MCF 10A (cell line): ENCODE measurements around the gene SURF1. TPM values are rescaled to one million over a fixed set of nuclear protein-coding genes. Genes with fewer than 3 reads are reported as not detected.

Experiments used
- Bru-seq: library from RNA; stranded (reverse); fragments of 400-500 nt; gene quantifications from one replicate; lab custom pipeline; 2021; lab: Mats Ljungman, UMichigan
- BruChase-seq, 2 experiments: library from RNA; stranded (reverse); fragments of 400-500 nt; gene quantifications; one replicate each; lab custom pipeline; 2021; lab: Mats Ljungman, UMichigan
- BruUV-seq: library from RNA; stranded (reverse); fragments of 400-500 nt; replicated peaks from 2 replicates; lab custom pipeline; 2021; lab: Mats Ljungman, UMichigan
- CTCF ChIA-PET: fragments of 300-600 bp; sonication (Branson Sonifier 250); formaldehyde crosslinking; extraction: SDS; loops from one replicate; lab custom pipeline; 2021; ENCODE audit warnings: antibody characterized with exemption, inconsistent platforms; lab: Yijun Ruan, JAX
- POLR2A ChIA-PET: fragments of 300-600, 350-650 bp; sonication (Branson Sonifier 250); formaldehyde crosslinking; extraction: SDS; loops from one replicate; lab custom pipeline; 2020; ENCODE audit warnings: antibody characterized with exemption, inconsistent platforms; lab: Yijun Ruan, JAX
- DNase-seq: peaks from one replicate; pipeline ENCODE4 v3.0.0-alpha.2; 2018; ENCODE audit not compliant: unreplicated experiment
- H3K27ac Mint-ChIP-seq: one replicate; pipeline ENCODE4 v1.8.0; 2022; ENCODE audit warnings: mild to moderate bottlenecking, low read depth, mixed read lengths; ENCODE audit not compliant: unreplicated experiment
- H3K27me3 Mint-ChIP-seq: one replicate; pipeline ENCODE4 v1.8.0; 2022; ENCODE audit warnings: mixed read lengths; ENCODE audit not compliant: insufficient read depth, unreplicated experiment
- H3K36me3 Mint-ChIP-seq: one replicate; pipeline ENCODE4 v1.8.0; 2022; ENCODE audit warnings: mild to moderate bottlenecking, moderate library complexity, mixed read lengths; ENCODE audit not compliant: insufficient read depth, unreplicated experiment
- H3K4me1 Mint-ChIP-seq: one replicate; pipeline ENCODE4 v1.8.0; 2022; ENCODE audit warnings: mixed read lengths; ENCODE audit not compliant: insufficient read depth, unreplicated experiment
- H3K4me3 Mint-ChIP-seq: one replicate; pipeline ENCODE4 v1.8.0; 2022; ENCODE audit warnings: mild to moderate bottlenecking, moderate library complexity, mixed read lengths; ENCODE audit not compliant: unreplicated experiment
- H3K9me3 Mint-ChIP-seq: one replicate; pipeline ENCODE4 v1.8.0; 2022; ENCODE audit warnings: mixed read lengths; ENCODE audit not compliant: unreplicated experiment
- CTCF ChIP-seq: fragments of 200-600 bp; IDR thresholded peaks from one replicate; pipeline ENCODE4 v1.8.0; 2022; ENCODE audit warnings: antibody characterized with exemption, mild to moderate bottlenecking; ENCODE audit not compliant: unreplicated experiment
- intact Hi-C: fragments of 100-400 bp; cut with micrococcal nuclease; formaldehyde crosslinking; loops from 2 replicates; pipeline ENCODE4 v1.14.1; 2022
- long read RNA-seq: library from polyadenylated mRNA; stranded (forward); transcript quantifications from one replicate; pipeline ENCODE4 v2.0.0, GENCODE V29; 2022
- total RNA-seq: library from RNA; stranded (reverse); gene quantifications from 2 replicates; pipeline ENCODE4 v1.2.3, GENCODE V29; 2022

SURF1 gene, protein sequence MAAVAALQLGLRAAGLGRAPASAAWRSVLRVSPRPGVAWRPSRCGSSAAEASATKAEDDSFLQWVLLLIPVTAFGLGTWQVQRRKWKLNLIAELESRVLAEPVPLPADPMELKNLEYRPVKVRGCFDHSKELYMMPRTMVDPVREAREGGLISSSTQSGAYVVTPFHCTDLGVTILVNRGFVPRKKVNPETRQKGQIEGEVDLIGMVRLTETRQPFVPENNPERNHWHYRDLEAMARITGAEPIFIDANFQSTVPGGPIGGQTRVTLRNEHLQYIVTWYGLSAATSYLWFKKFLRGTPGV
- total RNA-seq, result 30.8 and 31.2 TPM in 2 replicates
- Bru-seq, nascent RNA, result percentile 64 among the genes with signal in this experiment
- percentile 59 among the genes with signal in this experiment for BruChase-seq, experiment 1, labeled RNA remaining after a 6-hour chase
- percentile 51 among the genes with signal in this experiment for BruChase-seq, experiment 2, labeled RNA remaining after a 2-hour chase
- long read RNA-seq, transcript SURF1-201 (9 exons, 1,093 nt), result major isoform, 57 of 62 reads
- long read RNA-seq, partial matches to known transcripts, result 2 of 62 reads
- long read RNA-seq, other reads (novel, unspliced or antisense), result 3 of 62 reads

DNA sequence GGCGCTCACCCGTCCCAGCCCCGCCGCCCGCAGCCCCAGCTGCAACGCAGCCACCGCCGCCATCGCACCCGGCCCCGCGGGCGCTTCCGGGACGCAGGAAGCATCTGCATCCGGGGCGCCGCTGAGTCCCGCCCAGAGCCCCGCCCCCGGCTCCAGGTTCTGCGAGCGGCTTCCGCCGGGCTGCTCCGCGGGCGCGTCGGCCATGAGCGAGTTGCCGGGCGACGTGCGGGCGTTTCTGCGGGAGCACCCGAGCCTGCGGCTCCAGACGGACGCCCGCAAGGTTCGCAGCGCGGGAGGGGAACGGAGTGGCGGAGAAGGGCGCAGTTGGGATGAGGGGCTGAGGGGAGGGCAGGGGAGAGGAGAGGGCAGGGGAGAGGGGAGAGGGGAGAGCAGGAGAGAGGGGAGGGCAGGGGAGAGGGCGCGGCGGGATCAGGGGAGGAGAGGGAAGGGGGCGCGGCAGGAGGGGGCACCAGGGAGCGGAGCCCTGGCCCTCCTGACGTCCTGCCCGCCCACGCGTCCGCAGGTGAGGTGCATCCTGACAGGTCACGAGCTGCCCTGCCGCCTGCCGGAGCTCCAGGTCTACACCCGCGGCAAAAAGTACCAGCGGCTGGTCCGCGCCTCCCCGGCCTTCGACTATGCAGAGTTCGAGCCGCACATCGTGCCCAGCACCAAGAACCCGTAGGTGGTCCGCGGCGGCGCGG is at the start of gene SURF1, which contains the start of gene SURF2:
TSS of gene SURF1 (minus strand) at position 97 of the 701 bp plus-strand sequence. CDS start at position 63, 34 bp downstream.
TSS of gene SURF2 (plus strand) at position 160 of the 701 bp plus-strand sequence. CDS start at position 203, 43 bp downstream.
- peak; percentile 81 for DNase-seq
- H3K36me3 Mint-ChIP-seq, result peaks cover 54% of the 10 kb centered on the region
- BruUV-seq, result no TSS peak
- intact Hi-C loops, result no loop called here
- H3K4me3 Mint-ChIP-seq, result peak within 1 kb of the TSS; percentile 78
- no peaks in the 10 kb centered on the region for H3K27me3 Mint-ChIP-seq
- ChIA-PET POLR2A (interaction anchor here (0.6 to 4.2 kb wide), 14 partner anchors 9 to 704 kb away, joined by 3 to 65 read pairs (median 8); partner anchors contain the start of genes CACFD1, GTF3C5, MED22 and RPL7A), CTCF (interaction anchor here (0.6 to 1.7 kb wide), 7 partner anchors 10 to 527 kb away, joined by 3 to 4 read pairs (median 3); no protein-coding TSS in a partner anchor)
- TF ChIP-seq CTCF, result no peak
- no peaks in the 10 kb centered on the region for H3K9me3 Mint-ChIP-seq
- H3K27ac Mint-ChIP-seq, result peak within 1 kb of the TSS; percentile 74
- H3K4me1 Mint-ChIP-seq, result peaks cover 14% of the 10 kb centered on the region

DNA sequence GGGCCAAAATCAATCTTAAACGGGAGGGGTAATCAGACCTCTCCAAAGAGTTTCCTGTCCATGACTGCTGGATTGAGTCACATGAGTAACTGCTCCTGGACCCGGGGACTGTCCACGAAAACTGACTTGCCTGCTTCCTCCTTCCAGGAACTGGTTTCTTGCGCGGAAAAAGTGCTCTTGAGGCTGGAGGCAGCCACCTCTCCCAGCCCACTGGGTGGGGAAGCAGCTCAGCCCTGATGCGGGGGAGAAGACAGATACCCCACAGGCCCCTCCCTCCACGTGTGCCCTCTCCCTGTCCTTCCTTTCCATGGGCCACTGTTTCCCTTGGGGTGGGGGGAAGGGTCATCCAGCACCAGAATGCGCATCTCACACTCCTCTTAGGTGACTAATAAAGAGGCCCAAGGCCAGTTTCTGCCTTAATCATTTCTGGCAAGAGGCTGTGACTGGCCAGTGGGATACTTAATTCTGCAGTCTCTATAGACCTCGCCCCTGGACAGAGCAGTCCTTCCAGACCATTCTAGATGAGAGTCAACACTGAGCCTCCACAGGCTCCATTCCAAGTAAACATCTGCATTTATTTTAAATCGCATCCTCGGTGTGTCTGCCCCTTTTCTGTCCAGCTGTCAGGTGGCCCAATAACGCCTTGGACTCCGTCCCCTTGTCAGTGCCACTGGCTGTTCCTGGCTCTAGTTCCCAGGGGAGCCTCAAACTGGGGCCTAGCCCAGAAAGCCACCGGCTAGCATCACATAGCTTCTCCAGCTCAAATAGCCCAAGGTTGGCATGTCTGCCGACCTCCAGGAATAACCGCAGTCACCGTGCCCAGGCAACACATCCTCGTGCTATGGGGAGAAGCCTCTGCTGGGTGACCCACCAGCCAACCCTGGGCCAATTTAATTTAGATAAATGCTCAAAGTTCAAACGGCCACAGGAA is 49.5 kb upstream of the SURF1 start:
- no peak for DNase-seq
- Mint-ChIP-seq H3K4me3 (no peak overlapping the region), H3K27ac (no peak overlapping the region), H3K4me1 (no peaks in the 10 kb centered on the region), H3K27me3 (no peaks in the 10 kb centered on the region), H3K36me3 (peaks cover 68% of the 10 kb centered on the region), H3K9me3 (no peaks in the 10 kb centered on the region)
- BruUV-seq, result no TSS peak
- POLR2A ChIA-PET, result interaction anchor here (0.7 kb wide), 1 partner anchor 15 kb away, joined by 3 read pairs; no protein-coding TSS in a partner anchor
- TF ChIP-seq CTCF, result no peak
- intact Hi-C loops, result no loop called here
- CTCF ChIA-PET, result interaction anchor here (0.7 to 1.7 kb wide), 7 partner anchors 10 to 332 kb away, joined by 3 to 10 read pairs (median 4); partner anchors contain the start of gene REXO4

GRCh38 chr9:133404454-133405002 is 48.2 kb upstream of the SURF1 start:
- DNase-seq, result no peak
- no TSS peak for BruUV-seq
- no peaks in the 10 kb centered on the region for H3K4me1 Mint-ChIP-seq
- intact Hi-C loops, result no loop called here
- peaks cover 57% of the 10 kb centered on the region for H3K36me3 Mint-ChIP-seq
- no peaks in the 10 kb centered on the region for H3K9me3 Mint-ChIP-seq
- H3K27ac Mint-ChIP-seq, result no peak overlapping the region
- ChIA-PET POLR2A (interaction anchor here (0.6 to 1.5 kb wide), 3 partner anchors 26 to 50 kb away, joined by 3 read pairs; no protein-coding TSS in a partner anchor), CTCF (interaction anchor here (0.6 to 1.8 kb wide), 9 partner anchors 7 to 69 kb away, joined by 3 to 6 read pairs (median 3); partner anchors contain the start of gene SURF6)
- H3K27me3 Mint-ChIP-seq, result no peaks in the 10 kb centered on the region
- no peak for TF ChIP-seq CTCF
- H3K4me3 Mint-ChIP-seq, result no peak overlapping the region
